Measurements from ENCODE around the gene SLC46A3.

Gene SLC46A3

DNA sequence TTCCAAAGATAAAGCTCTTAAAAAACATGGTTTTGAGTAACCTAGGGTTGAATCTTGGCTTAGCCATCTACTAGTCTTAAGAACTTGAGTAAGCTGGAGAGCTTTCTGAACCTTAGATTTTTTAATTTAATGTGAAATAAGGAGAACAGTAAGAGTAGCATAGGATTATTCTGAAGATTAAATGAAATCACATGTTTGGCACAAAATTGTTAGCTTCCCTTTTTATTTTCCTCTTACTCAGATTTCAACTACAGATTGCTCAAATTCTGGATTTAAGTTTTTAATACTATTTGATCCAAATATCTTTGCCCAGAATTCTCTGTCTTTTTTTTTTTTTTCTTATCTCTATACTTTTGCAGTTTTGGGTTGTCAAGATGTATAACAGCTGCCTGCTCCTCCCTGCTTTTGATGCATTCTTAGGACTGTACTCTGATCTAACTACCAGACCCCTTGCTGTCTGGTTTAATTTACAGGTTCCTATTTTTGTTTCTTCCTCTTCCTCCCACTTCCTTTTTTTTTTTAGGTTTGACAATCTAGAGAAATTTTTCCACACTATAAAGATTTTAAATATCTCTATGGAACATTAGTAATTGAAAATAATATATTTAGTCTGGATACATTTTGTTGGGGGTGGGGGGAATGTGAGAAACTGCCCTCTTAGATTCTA, 47.5 kb downstream of the SLC46A3 start:
- no peak for DNase-seq (ENCODE audit: low read depth, low spot score)
- TF ChIP-seq, protein P1, sequence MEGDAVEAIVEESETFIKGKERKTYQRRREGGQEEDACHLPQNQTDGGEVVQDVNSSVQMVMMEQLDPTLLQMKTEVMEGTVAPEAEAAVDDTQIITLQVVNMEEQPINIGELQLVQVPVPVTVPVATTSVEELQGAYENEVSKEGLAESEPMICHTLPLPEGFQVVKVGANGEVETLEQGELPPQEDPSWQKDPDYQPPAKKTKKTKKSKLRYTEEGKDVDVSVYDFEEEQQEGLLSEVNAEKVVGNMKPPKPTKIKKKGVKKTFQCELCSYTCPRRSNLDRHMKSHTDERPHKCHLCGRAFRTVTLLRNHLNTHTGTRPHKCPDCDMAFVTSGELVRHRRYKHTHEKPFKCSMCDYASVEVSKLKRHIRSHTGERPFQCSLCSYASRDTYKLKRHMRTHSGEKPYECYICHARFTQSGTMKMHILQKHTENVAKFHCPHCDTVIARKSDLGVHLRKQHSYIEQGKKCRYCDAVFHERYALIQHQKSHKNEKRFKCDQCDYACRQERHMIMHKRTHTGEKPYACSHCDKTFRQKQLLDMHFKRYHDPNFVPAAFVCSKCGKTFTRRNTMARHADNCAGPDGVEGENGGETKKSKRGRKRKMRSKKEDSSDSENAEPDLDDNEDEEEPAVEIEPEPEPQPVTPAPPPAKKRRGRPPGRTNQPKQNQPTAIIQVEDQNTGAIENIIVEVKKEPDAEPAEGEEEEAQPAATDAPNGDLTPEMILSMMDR (IDR thresholded peaks at IDR 0.05; ENCODE audit: low read depth, low read length), result no peak
- H3K4me3 ChIP-seq (ENCODE audit: low read depth, low read length), result no peak overlapping the region
- in situ Hi-C loops (cut with HindIII; ENCODE audit: low sequenced_read_pairs), result no loop called here

GRCh38 chr13:28666897-28667488, 51.8 kb downstream of the SLC46A3 start:
- H3K4me3 ChIP-seq (ENCODE audit: low read depth, low read length), result no peak overlapping the region
- in situ Hi-C loops (cut with HindIII; ENCODE audit: low sequenced_read_pairs), result no loop called here
- DNase-seq (ENCODE audit: low read depth, low spot score), result no peak
- TF ChIP-seq, protein P1 (IDR thresholded peaks at IDR 0.05; ENCODE audit: low read depth, low read length), result no peak

DNA sequence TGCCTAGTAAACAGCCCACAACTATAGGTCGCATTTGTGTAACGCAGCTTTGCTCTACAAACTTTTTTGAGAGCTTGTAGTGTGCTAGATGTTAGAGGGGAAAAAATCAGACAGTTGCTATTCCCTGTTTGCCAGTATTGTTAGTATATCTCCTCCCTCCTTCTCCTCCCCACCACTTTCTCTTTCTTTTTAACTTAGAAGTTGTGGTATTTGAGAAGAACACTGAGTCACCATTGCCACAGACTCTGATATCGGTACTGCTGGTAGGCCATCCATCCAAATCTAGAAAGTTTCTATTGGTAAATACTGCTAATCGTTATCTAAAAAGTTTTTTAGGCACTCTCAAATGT, 59.2 kb downstream of the SLC46A3 start:
- peak overlapping the region; percentile 100 for H3K4me3 ChIP-seq (ENCODE audit: low read depth, low read length)
- TF ChIP-seq, protein P1 (IDR thresholded peaks at IDR 0.05; ENCODE audit: low read depth, low read length), result no peak
- in situ Hi-C loops (cut with HindIII; ENCODE audit: low sequenced_read_pairs), result no loop called here
- peak; percentile 52 for DNase-seq (ENCODE audit: low read depth, low spot score)

- TF ChIP-seq, protein P1 (IDR thresholded peaks at IDR 0.05; ENCODE audit: low read depth, low read length), result no peak
- DNase-seq (ENCODE audit: low read depth, low spot score), result peak; percentile 92
- H3K4me3 ChIP-seq (ENCODE audit: low read depth, low read length), result peak within 1 kb of the TSS; percentile 100
- in situ Hi-C loops (cut with HindIII; ENCODE audit: low sequenced_read_pairs), result no loop called here
Observed at GRCh38 chr13:28658796-28659620, 59.8 kb downstream of the SLC46A3 start, which contains the start of gene POMP. TSS of gene POMP (plus strand) at chr13:28659130. CDS start at chr13:28659185, 55 bp downstream.

GRCh38 chr13:28658539-28658795, 60.3 kb downstream of the SLC46A3 start:
- H3K4me3 ChIP-seq (ENCODE audit: low read depth, low read length), result peak overlapping the region; percentile 100
- no peak for DNase-seq (ENCODE audit: low read depth, low spot score)
- in situ Hi-C loops (cut with HindIII; ENCODE audit: low sequenced_read_pairs), result no loop called here
- TF ChIP-seq, protein P1 (IDR thresholded peaks at IDR 0.05; ENCODE audit: low read depth, low read length), result no peak

DNA sequence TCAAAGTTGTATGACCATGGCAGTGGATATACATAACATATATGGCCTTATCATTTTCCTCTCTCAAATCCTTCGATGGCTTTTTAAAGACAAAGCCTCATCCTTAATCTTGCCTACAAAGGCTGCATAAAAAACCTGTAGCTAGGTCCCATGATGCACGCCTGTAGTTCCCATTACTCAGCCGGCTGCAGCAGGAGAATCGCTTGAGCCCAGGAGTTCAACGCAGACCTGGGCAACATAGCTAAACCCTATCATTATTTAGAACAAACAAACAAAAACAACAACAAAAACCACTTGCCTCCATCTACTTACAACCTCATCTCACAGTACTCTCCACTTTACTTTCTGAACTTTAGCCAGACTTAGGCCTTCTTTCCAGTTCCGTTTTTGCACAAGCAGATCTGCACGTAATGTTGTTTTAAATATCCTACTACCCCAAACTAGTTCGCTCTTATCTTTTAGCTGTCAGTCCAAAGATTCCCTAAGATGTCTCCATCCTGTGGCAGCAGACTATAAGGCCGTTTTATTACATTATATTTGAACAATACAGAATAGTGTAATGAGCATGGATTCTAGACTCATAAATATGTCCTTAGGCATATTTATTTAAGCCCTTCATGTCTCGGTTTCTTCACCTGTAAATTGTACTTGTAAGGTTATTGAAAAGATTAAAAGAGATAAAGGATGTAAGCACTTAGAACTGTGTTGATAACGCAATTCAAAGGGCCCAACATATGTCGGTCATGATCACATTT, 60.8 kb downstream of the SLC46A3 start:
- TF ChIP-seq, protein P1 (IDR thresholded peaks at IDR 0.05; ENCODE audit: low read depth, low read length), result peak; percentile 20
- no peak for DNase-seq (ENCODE audit: low read depth, low spot score)
- in situ Hi-C loops (cut with HindIII; ENCODE audit: low sequenced_read_pairs), result no loop called here
- H3K4me3 ChIP-seq (ENCODE audit: low read depth, low read length), result peak overlapping the region; percentile 100
